B cell (primary cell): Measurements from ENCODE around the gene NAV2. TPM values are rescaled to one million over a fixed set of nuclear protein-coding genes. Genes with fewer than 3 reads are reported as not detected.

Experiments
- ATAC-seq: fragments of 200-7000 bp; cut with Tn5 transposase; one replicate; pipeline ENCODE4 v1.10.0; 2021; ENCODE audit warnings: low read depth, mild to moderate bottlenecking, moderate number of reproducible peaks, moderate library complexity
- CTCF ChIA-PET: fragments of 350-600 bp; sonication (Branson Sonifier 250); formaldehyde crosslinking; loops from one replicate; lab custom pipeline; 2021; ENCODE audit warnings: antibody characterized with exemption, inconsistent platforms; lab: Charles Lee
- POLR2A ChIA-PET: fragments of 350-600 bp; sonication (Branson Sonifier 250); formaldehyde crosslinking; loops from one replicate; lab custom pipeline; 2021; ENCODE audit warnings: antibody characterized with exemption; lab: Charles Lee
- DNase-seq: peaks from one replicate; pipeline ENCODE4 v3.0.0; 2013
- H2AFZ ChIP-seq: 2 replicates; pipeline ENCODE4 v1.6.1; 2012; ENCODE audit warnings: mild to moderate bottlenecking, low read depth, low read length; ENCODE audit not compliant: insufficient read depth, poor library complexity, severe bottlenecking
- H3K27ac ChIP-seq, 2 donors: 1 replicate in 1 of 2; 2 replicates in 1 of 2; pipeline ENCODE4 v1.5.1; 2012 to 2013; ENCODE audit warnings: low read length in 2 of 2, mild to moderate bottlenecking in 2 of 2, moderate library complexity in 1 of 2
- H3K27me3 ChIP-seq, 4 experiments: fragments of 200-600 bp in 1 of 4; sonication (generic) in 1 of 4; replicated peaks in 1 of 4; 1 replicate in 2 of 4; 2 replicates in 2 of 4; pipeline versions ENCODE4 v1.6.1 to v1.7.0; 2013 to 2016; ENCODE audit warnings: low read length in 3 of 4, mild to moderate bottlenecking in 2 of 4, mixed read lengths in 1 of 4, moderate library complexity in 1 of 4; ENCODE audit not compliant: insufficient read depth in 4 of 4, control insufficient read depth in 3 of 4; ENCODE audit errors: control extremely low read depth in 1 of 4
- H3K36me3 ChIP-seq, 2 experiments: replicated peaks in 1 of 2; 1 replicate in 1 of 2; 2 replicates in 1 of 2; pipeline versions ENCODE4 v1.6.1 to v1.7.1; 2013; ENCODE audit warnings: low read length in 1 of 2; ENCODE audit not compliant: insufficient read depth in 2 of 2, control insufficient read depth in 1 of 2; ENCODE audit errors: control extremely low read depth in 1 of 2, extremely low read depth in 1 of 2
- H3K4me1 ChIP-seq, 2 donors: fragments of 200-600 bp in 1 of 2; sonication (generic) in 1 of 2; 1 replicate in 1 of 2; 2 replicates in 1 of 2; pipeline versions ENCODE4 v1.5.1 to v1.6.1; 2013 to 2017; ENCODE audit warnings: low read length in 2 of 2; ENCODE audit not compliant: control insufficient read depth in 2 of 2, insufficient read depth in 2 of 2
- H3K4me2 ChIP-seq: replicated peaks from 2 replicates; pipeline ENCODE3; 2012; ENCODE audit warnings: mild to moderate bottlenecking, low read depth, low read length; ENCODE audit not compliant: poor library complexity, severe bottlenecking
- H3K4me3 ChIP-seq, 5 experiments: fragments of 200-600 bp in 1 of 5; sonication (generic) in 1 of 5; 1 replicate in 3 of 5; 2 replicates in 2 of 5; pipeline versions ENCODE4 v1.5.1 to v1.7.0; 2011 to 2016; ENCODE audit warnings: low read length in 4 of 5, mild to moderate bottlenecking in 4 of 5, low read depth in 2 of 5, control low read depth in 1 of 5, moderate library complexity in 1 of 5; ENCODE audit not compliant: insufficient read depth in 1 of 5; ENCODE audit errors: control extremely low read depth in 1 of 5, extremely low read depth in 1 of 5
- H3K79me2 ChIP-seq: fragments of 200-600 bp; sonication (generic); one replicate; pipeline ENCODE4 v1.6.0; 2016; ENCODE audit warnings: low read length; ENCODE audit not compliant: control insufficient read depth, insufficient read depth
- H3K9ac ChIP-seq: fragments of 200-600 bp; sonication (generic); 2 replicates; pipeline ENCODE4 v1.6.1; 2017; ENCODE audit warnings: mild to moderate bottlenecking, low read length, moderate library complexity
- H3K9me3 ChIP-seq, 3 donors: one replicate each; pipeline versions ENCODE4 v1.6.1 to v1.7.1; 2013; ENCODE audit warnings: low read length in 2 of 3; ENCODE audit not compliant: control insufficient read depth in 2 of 3, insufficient read depth in 1 of 3; ENCODE audit errors: control extremely low read depth in 1 of 3
- H4K20me1 ChIP-seq: 2 replicates; pipeline ENCODE4 v1.6.0; 2012; ENCODE audit warnings: mild to moderate bottlenecking, low read length; ENCODE audit not compliant: insufficient read depth, control insufficient read depth, poor library complexity, severe bottlenecking
- H3K27ac Mint-ChIP-seq: one replicate; pipeline ENCODE4 v1.8.0; 2021; ENCODE audit warnings: mixed read lengths
- H3K27me3 Mint-ChIP-seq: one replicate; pipeline ENCODE4 v1.8.0; 2021; ENCODE audit warnings: mixed read lengths
- H3K4me1 Mint-ChIP-seq: one replicate; pipeline ENCODE4 v1.8.0; 2021; ENCODE audit warnings: mixed read lengths
- H3K4me3 Mint-ChIP-seq: one replicate; pipeline ENCODE4 v1.8.0; 2021; ENCODE audit warnings: mixed read lengths
- H3K9me3 Mint-ChIP-seq: one replicate; pipeline ENCODE4 v1.8.0; 2022; ENCODE audit warnings: mixed read lengths; ENCODE audit not compliant: insufficient read depth
- CTCF ChIP-seq: fragments of 200-600 bp; IDR thresholded peaks from one replicate; pipeline ENCODE4 v1.8.0; 2022; ENCODE audit warnings: antibody characterized with exemption, mild to moderate bottlenecking
- EZH2 ChIP-seq: IDR thresholded peaks from 2 replicates; pipeline ENCODE4 v1.6.1; 2012; ENCODE audit warnings: borderline replicate concordance, low read depth, mild to moderate bottlenecking, moderate library complexity, low read length; ENCODE audit not compliant: insufficient read depth, poor library complexity, severe bottlenecking
- WGBS: methylation state at CpG from one replicate; pipeline ENCODE4 v1.1.5; 2013; ENCODE audit warnings: missing lambda C conversion rate; ENCODE audit not compliant: insufficient coverage; 5-methylcytosine and 5-hydroxymethylcytosine counted together
- intact Hi-C: fragments of 100-400 bp; cut with micrococcal nuclease; formaldehyde crosslinking; loops from one replicate; pipeline ENCODE4 v1.10.0; 2022
- polyA plus RNA-seq: library from polyadenylated mRNA; depleted of rRNA; stranded (reverse); fragments of >200 nt; gene quantifications from 2 replicates; pipeline ENCODE4 v1.2.3, GENCODE V29; 2012
- total RNA-seq, 2 donors: library from RNA; stranded (reverse); fragments of 120-200 nt in 1 of 2; gene quantifications; 1 replicate in 1 of 2; 2 replicates in 1 of 2; pipeline versions ENCODE4 v1.2.3 to v1.2.4, GENCODE V29; 2013 to 2022

NAV2 gene
- total and polyA plus RNA-seq, 2 donors (not counting 1 experiment from before 2014, with no cell fraction given): 0.82 to 22.2 TPM

GRCh38 chr11:20161923-20162744 is 449.5 kb downstream of the NAV2 start:
- Histone ChIP-seq H3K4me1 (peaks cover 11 to 19% of the 10 kb centered on the region in 2 donors), H3K27me3 (peaks cover 1 to 94% (median 66%) of the 10 kb centered on the region in 4 experiments), H2AFZ (no peak overlapping the region), H3K4me2 (no peak overlapping the region), H3K4me3 (no peak overlapping the region), H3K36me3 (no peaks in the 10 kb centered on the region), H3K27ac (no peak overlapping the region), H3K9me3 (peaks cover 4 to 46% (median 21%) of the 10 kb centered on the region in 3 donors), H3K9ac (no peak overlapping the region), H3K79me2 (no peaks in the 10 kb centered on the region), H4K20me1 (no peaks in the 10 kb centered on the region)
- Mint-ChIP-seq H3K4me1 (peaks cover 21% of the 10 kb centered on the region), H3K4me3 (no peak overlapping the region), H3K9me3 (peaks cover 3% of the 10 kb centered on the region), H3K27ac (no peak overlapping the region), H3K27me3 (peaks cover 84% of the 10 kb centered on the region)
- TF ChIP-seq CTCF (no peak), EZH2 (no peak)
- DNase-seq (peak; percentile 15), ATAC-seq (no peak)
- POLR2A ChIA-PET: no interaction called here
- WGBS: 13% methylated on average over 12 of the region's 24 CpGs
- intact Hi-C loops: no loop called here
- CTCF ChIA-PET: no interaction called here
